ENCODE data around the gene SATB2.
A peak's percentile ranks its signal among the peaks of the same experiment; 100 is the strongest.

The SATB2 gene

DNA sequence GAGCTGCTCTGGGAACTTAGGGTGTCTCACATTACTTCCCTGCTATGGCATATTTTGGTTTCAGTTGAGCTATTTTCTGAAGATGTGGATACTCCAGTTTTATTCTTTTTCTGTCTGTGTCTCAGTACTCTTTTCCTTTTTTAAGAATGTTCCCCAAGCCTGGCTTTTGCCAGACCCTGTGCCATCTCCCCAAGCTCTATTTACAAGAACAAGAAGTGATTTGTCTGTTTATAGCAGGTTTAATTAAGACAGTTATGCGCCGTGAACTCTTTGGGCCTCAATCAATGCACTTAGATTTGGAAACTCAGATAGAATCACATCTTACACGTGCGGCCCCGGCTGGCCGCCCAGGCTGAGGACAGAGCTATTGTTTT, 8.9 kb upstream of the SATB2 start:
- no peak for DNase-seq (ENCODE audit: low spot score)
- TF ChIP-seq, protein P1, sequence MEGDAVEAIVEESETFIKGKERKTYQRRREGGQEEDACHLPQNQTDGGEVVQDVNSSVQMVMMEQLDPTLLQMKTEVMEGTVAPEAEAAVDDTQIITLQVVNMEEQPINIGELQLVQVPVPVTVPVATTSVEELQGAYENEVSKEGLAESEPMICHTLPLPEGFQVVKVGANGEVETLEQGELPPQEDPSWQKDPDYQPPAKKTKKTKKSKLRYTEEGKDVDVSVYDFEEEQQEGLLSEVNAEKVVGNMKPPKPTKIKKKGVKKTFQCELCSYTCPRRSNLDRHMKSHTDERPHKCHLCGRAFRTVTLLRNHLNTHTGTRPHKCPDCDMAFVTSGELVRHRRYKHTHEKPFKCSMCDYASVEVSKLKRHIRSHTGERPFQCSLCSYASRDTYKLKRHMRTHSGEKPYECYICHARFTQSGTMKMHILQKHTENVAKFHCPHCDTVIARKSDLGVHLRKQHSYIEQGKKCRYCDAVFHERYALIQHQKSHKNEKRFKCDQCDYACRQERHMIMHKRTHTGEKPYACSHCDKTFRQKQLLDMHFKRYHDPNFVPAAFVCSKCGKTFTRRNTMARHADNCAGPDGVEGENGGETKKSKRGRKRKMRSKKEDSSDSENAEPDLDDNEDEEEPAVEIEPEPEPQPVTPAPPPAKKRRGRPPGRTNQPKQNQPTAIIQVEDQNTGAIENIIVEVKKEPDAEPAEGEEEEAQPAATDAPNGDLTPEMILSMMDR (IDR thresholded peaks at IDR 0.05; ENCODE audit: extremely low read depth, insufficient read depth, missing control alignments), result no peak
- in situ Hi-C loops (cut with MboI; ENCODE audit: low pct_unique_long_range_greater_than_20kb, low sequenced_read_pairs, unreplicated experiment), result no loop called here

DNA sequence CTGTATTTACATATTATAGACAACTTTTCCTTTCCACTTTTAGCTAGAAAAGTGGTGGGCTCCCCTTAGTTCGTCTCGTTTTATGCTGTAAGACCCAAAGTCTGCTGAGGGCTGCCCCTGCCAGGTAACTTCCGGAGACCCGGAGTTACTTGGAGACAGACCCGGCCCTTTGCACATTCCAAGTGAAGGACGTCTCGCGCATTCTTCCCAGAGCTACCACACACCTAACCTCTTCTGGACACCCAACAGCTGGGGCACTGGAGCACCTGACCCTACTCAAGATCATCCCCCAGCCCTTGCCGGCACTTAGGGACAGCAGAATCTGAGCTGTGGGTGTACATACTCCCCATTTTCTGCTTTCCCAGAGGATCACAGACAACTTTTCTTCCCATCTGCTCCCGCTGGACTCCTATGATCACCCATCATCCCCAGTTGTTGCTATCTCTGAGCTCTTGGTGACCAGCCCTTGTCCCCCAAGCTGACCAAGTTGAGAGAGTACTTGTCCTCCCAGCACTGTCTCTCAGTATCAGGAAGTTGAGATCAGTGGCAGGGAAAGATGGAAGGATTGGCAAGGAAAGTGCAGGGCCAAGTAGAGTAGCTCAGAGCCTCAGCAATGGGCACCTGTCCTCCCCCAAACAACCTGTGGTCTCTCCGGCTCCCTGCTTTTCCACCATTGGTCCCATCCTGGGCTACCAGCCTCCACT, 8.4 kb upstream of the SATB2 start:
- DNase-seq (ENCODE audit: low spot score), result peak; percentile 25
- TF ChIP-seq, protein P1 (IDR thresholded peaks at IDR 0.05; ENCODE audit: extremely low read depth, insufficient read depth, missing control alignments), result no peak
- in situ Hi-C loops (cut with MboI; ENCODE audit: low pct_unique_long_range_greater_than_20kb, low sequenced_read_pairs, unreplicated experiment), result no loop called here

DNA sequence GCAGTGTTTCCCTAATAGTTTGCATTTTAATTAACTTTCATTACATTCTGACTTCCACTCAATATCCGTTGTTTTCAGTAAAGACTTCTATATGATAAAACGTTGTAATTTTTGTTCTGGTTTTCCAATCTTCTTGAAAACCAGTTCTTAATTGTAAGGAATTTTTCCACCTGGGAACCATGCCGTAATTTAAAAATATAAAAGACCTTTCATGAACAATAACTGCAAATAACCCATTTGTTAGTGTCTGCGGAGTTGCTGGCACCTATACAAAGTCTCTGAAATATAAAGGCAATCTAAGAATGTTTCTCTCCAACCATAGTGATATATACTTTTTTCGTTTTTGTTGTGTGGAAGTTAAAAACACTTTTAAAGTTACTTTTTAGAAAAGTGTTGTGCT, 7.7 kb upstream of the SATB2 start:
- TF ChIP-seq, protein P1 (IDR thresholded peaks at IDR 0.05; ENCODE audit: extremely low read depth, insufficient read depth, missing control alignments), result no peak
- in situ Hi-C loops (cut with MboI; ENCODE audit: low pct_unique_long_range_greater_than_20kb, low sequenced_read_pairs, unreplicated experiment), result no loop called here
- DNase-seq (ENCODE audit: low spot score), result no peak

DNA sequence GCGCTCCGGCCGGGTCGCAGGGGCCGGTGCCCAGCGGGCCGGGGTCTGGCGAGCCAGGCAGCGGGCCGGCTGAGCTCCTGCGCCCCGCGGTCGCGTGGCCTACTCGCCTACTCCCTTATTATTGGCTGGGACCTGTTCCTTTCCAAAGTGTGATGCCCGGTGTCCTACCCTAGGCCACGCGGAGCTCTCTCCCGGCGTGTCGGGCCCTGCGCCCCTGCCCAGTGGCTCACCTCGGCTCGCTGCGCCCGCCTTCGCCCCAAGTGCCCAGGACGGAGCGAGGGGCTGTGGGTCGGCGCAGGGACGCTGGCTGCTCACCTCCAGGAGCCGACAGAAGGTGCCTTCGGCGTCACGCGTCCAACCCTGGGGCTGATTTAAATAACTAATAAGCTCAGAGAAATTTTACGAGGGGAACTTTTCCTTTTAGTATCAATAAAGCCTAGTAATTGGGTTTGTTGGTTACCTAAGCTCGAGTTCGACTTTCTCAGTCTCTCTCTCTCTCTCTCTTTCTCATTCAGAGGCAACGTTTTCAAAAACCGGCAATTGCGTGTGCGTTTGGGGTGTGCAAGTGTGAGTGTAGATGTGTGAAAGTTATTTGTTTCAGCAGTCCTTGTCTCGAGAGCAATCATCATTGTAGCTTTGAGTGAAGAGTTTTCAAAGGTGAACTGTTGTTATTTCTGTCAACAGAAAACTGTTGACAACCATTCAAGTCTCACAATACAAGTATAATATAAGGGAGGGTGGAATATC, 7.0 kb upstream of the SATB2 start:
- DNase-seq (ENCODE audit: low spot score), result peak; percentile 24
- in situ Hi-C loops (cut with MboI; ENCODE audit: low pct_unique_long_range_greater_than_20kb, low sequenced_read_pairs, unreplicated experiment), result no loop called here
- TF ChIP-seq, protein P1 (IDR thresholded peaks at IDR 0.05; ENCODE audit: extremely low read depth, insufficient read depth, missing control alignments), result no peak

DNA sequence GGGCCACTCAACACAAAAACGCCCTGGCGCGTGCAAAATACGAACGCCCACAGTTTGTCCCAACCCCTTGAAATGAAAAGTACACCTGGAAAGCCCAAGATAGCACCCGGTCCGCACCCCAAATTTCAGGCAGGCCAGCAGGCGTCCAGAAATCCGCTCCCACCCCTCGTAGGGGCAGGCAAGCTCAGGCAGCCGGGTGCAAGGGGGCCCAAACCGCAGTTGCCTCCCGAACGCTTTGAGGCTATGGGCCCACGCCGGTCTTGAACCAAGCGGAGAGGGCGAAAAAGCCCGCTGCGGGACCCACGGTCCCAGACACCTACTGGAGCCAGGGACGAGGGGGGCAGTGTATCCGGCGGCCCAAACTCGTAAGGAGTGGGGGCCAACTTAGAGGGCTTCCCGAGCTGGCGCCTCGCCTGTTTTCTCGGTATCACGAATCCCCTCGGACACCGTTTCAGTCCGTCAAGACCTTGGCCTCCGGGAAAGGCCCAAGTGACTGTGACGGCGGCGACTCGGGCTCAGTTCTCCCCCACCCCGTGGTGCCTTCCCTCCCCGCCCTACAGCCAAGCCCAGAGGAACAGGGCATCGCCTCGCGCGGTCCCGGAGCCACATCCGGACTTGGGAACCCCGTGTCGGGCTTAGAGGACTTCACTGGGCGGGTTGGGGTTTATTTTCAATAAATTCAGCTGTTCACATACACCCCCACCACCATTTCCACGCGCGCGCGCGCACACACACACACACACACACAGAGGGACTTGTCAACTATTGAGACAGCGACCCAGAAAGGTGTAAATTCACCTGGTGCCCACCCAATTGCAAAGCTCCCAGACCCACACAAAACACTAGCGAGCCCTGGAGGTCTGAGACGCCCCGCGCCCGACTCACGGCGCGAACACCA, 6.2 kb upstream of the SATB2 start:
- TF ChIP-seq, protein P1 (IDR thresholded peaks at IDR 0.05; ENCODE audit: extremely low read depth, insufficient read depth, missing control alignments), result no peak
- DNase-seq (ENCODE audit: low spot score), result peak; percentile 37
- in situ Hi-C loops (cut with MboI; ENCODE audit: low pct_unique_long_range_greater_than_20kb, low sequenced_read_pairs, unreplicated experiment), result no loop called here

DNA sequence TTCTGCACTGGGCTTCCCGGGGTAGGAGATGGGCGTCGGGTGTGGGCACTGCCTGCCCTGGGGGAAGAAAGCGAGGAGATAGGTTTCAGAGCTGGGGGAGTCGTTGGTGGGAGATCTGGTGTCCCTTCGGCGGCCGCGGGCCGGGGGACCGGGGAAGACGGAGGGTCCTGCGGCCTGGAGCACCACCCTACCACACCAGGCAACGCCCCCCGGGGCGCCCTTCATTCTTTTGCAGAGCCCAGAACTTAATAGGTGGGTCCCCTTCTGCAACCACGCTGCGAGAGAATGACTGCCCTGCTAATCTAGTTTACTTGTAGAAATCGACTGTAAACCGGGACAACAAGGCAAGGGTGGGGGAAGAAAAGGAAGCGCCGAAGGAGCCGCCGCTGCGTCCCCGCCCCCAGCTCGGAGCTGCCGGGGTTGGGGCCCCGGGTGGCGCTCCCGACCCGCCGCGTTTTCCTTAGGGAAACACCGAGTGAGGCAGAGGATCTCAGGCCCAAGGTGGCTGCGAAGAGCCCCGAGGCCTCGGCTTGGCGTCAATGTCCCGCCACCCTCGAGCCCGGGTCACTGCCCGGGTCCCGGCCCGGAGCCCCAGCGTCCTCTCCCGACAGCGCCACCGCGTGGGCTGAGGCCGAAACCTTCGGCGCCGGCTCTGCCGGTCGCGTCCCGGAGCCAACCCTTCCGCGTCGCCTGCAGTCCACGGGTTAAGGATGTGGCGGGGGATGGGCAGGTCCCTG, 5.4 kb upstream of the SATB2 start:
- DNase-seq (ENCODE audit: low spot score), result peak; percentile 48
- in situ Hi-C loops (cut with MboI; ENCODE audit: low pct_unique_long_range_greater_than_20kb, low sequenced_read_pairs, unreplicated experiment), result no loop called here
- TF ChIP-seq, protein P1 (IDR thresholded peaks at IDR 0.05; ENCODE audit: extremely low read depth, insufficient read depth, missing control alignments), result peak; percentile 31
